Measurements from ENCODE around the gene SLC16A1.

DNA sequence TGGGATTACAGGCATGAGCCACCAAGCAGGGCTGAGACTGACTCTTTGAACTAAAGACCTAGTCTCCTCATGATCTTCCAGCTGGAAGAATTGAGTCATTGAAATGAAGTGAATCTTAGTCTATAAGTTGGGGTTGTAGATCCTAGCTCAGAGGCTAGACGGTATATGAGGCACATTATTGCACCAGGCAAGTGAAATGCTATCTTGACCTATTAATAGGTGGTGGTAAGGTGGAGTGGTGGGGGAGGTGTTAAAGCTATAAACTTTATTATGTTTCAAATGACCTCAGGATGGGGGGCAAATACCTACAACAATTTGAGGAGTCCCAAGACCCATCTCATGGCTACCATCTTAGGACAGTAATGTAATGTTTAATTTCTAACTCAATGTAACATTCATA is 36.8 kb upstream of the SLC16A1 start:
- TF ChIP-seq, protein P1, sequence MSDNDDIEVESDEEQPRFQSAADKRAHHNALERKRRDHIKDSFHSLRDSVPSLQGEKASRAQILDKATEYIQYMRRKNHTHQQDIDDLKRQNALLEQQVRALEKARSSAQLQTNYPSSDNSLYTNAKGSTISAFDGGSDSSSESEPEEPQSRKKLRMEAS (CRISPR knock-in tag; IDR thresholded peaks at IDR 0.05): no peak
- TF ChIP-seq, protein P2, sequence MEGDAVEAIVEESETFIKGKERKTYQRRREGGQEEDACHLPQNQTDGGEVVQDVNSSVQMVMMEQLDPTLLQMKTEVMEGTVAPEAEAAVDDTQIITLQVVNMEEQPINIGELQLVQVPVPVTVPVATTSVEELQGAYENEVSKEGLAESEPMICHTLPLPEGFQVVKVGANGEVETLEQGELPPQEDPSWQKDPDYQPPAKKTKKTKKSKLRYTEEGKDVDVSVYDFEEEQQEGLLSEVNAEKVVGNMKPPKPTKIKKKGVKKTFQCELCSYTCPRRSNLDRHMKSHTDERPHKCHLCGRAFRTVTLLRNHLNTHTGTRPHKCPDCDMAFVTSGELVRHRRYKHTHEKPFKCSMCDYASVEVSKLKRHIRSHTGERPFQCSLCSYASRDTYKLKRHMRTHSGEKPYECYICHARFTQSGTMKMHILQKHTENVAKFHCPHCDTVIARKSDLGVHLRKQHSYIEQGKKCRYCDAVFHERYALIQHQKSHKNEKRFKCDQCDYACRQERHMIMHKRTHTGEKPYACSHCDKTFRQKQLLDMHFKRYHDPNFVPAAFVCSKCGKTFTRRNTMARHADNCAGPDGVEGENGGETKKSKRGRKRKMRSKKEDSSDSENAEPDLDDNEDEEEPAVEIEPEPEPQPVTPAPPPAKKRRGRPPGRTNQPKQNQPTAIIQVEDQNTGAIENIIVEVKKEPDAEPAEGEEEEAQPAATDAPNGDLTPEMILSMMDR (IDR thresholded peaks at IDR 0.05): no peak
- TF ChIP-seq, protein P3, sequence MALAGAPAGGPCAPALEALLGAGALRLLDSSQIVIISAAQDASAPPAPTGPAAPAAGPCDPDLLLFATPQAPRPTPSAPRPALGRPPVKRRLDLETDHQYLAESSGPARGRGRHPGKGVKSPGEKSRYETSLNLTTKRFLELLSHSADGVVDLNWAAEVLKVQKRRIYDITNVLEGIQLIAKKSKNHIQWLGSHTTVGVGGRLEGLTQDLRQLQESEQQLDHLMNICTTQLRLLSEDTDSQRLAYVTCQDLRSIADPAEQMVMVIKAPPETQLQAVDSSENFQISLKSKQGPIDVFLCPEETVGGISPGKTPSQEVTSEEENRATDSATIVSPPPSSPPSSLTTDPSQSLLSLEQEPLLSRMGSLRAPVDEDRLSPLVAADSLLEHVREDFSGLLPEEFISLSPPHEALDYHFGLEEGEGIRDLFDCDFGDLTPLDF (CRISPR knock-in tag; IDR thresholded peaks at IDR 0.05): no peak
- TF ChIP-seq, protein P4, sequence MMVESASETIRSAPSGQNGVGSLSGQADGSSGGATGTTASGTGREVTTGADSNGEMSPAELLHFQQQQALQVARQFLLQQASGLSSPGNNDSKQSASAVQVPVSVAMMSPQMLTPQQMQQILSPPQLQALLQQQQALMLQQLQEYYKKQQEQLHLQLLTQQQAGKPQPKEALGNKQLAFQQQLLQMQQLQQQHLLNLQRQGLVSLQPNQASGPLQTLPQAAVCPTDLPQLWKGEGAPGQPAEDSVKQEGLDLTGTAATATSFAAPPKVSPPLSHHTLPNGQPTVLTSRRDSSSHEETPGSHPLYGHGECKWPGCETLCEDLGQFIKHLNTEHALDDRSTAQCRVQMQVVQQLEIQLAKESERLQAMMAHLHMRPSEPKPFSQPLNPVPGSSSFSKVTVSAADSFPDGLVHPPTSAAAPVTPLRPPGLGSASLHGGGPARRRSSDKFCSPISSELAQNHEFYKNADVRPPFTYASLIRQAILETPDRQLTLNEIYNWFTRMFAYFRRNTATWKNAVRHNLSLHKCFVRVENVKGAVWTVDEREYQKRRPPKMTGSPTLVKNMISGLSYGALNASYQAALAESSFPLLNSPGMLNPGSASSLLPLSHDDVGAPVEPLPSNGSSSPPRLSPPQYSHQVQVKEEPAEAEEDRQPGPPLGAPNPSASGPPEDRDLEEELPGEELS (CRISPR knock-in tag; IDR thresholded peaks at IDR 0.05): no peak
- TF ChIP-seq, protein P5, sequence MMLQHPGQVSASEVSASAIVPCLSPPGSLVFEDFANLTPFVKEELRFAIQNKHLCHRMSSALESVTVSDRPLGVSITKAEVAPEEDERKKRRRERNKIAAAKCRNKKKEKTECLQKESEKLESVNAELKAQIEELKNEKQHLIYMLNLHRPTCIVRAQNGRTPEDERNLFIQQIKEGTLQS (CRISPR knock-in tag; conservative IDR thresholded peaks at IDR 0.05): no peak
- no peak for TF ChIP-seq ATF1 (CRISPR knock-in tag; IDR thresholded peaks at IDR 0.05)
- TF ChIP-seq, protein P6, sequence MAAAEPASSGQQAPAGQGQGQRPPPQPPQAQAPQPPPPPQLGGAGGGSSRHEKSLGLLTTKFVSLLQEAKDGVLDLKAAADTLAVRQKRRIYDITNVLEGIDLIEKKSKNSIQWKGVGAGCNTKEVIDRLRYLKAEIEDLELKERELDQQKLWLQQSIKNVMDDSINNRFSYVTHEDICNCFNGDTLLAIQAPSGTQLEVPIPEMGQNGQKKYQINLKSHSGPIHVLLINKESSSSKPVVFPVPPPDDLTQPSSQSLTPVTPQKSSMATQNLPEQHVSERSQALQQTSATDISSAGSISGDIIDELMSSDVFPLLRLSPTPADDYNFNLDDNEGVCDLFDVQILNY (CRISPR knock-in tag; IDR thresholded peaks at IDR 0.05): no peak
- TF ChIP-seq SP1 (CRISPR knock-in tag; conservative IDR thresholded peaks at IDR 0.05): no peak
- TF ChIP-seq, protein P7, sequence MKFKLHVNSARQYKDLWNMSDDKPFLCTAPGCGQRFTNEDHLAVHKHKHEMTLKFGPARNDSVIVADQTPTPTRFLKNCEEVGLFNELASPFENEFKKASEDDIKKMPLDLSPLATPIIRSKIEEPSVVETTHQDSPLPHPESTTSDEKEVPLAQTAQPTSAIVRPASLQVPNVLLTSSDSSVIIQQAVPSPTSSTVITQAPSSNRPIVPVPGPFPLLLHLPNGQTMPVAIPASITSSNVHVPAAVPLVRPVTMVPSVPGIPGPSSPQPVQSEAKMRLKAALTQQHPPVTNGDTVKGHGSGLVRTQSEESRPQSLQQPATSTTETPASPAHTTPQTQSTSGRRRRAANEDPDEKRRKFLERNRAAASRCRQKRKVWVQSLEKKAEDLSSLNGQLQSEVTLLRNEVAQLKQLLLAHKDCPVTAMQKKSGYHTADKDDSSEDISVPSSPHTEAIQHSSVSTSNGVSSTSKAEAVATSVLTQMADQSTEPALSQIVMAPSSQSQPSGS (CRISPR knock-in tag; IDR thresholded peaks at IDR 0.05; ENCODE audit: borderline replicate concordance, low read depth): no peak
- no peak for TF ChIP-seq ELF4 (CRISPR knock-in tag; IDR thresholded peaks at IDR 0.05; ENCODE audit: low read depth)
- TF ChIP-seq JUN (CRISPR knock-in tag; IDR thresholded peaks at IDR 0.05): no peak
